Vagina (tissue), 2 donors: Measurements from ENCODE around the gene AMACR. TPM values are rescaled to one million over a fixed set of nuclear protein-coding genes. Genes with fewer than 3 reads are reported as not detected.

Experiments
- DNase-seq, 2 donors: peaks; one replicate each; pipeline ENCODE4 v3.0.0-alpha.2; 2017; ENCODE audit errors: extremely low spot score in 2 of 2
- H3K27ac ChIP-seq: fragments of 200-600 bp; sonication (generic); one replicate; pipeline ENCODE4 v1.5.1; 2019
- H3K27me3 ChIP-seq: fragments of 200-600 bp; sonication (generic); one replicate; pipeline ENCODE4 v1.5.1; 2019
- H3K36me3 ChIP-seq, 2 donors: fragments of 200-600 bp; sonication (generic); one replicate each; pipeline ENCODE4 v1.5.1; 2017 to 2019
- H3K4me1 ChIP-seq: fragments of 200-600 bp; sonication (generic); one replicate; pipeline ENCODE4 v1.5.1; 2019
- H3K4me3 ChIP-seq, 2 donors: fragments of 200-600 bp; sonication (generic); 1 replicate in 1 of 2; 2 replicates in 1 of 2; pipeline ENCODE4 v1.5.1; 2016 to 2019
- H3K9me3 ChIP-seq: fragments of 200-600 bp; sonication (generic); one replicate; pipeline ENCODE4 v1.5.1; 2019
- CTCF ChIP-seq, 3 experiments: fragments of 450-650 bp in 2 of 3; fragments of 200-600 bp in 1 of 3; sonication (generic) in 1 of 3; IDR thresholded peaks; one replicate each; pipeline ENCODE4 v1.5.1; 2017 to 2019; ENCODE audit warnings: antibody characterized with exemption in 3 of 3, mild to moderate bottlenecking in 2 of 3, moderate library complexity in 2 of 3
- POLR2A ChIP-seq, 2 donors: fragments of 450-650 bp; IDR thresholded peaks; one replicate each; pipeline ENCODE4 v1.6.1; 2017; ENCODE audit warnings: antibody characterized with exemption in 2 of 2, mild to moderate bottlenecking in 2 of 2, moderate library complexity in 2 of 2
- POLR2AphosphoS5 ChIP-seq, 2 donors: sonication (generic); formaldehyde crosslinking; IDR thresholded peaks; one replicate each; pipeline ENCODE4 v1.9.0; 2017; ENCODE audit warnings: antibody characterized with exemption in 2 of 2, mild to moderate bottlenecking in 2 of 2, low read depth in 1 of 2; ENCODE audit not compliant: insufficient read depth in 1 of 2
- intact Hi-C: fragments of 100-400 bp; cut with DNase I; formaldehyde crosslinking; loops from one replicate; pipeline ENCODE4 v1.15.1; 2023
- total RNA-seq: library from RNA; depleted of rRNA; stranded (reverse); fragments of >200 nt; gene quantifications from one replicate; pipeline ENCODE4 v1.2.3, GENCODE V29; 2016

AMACR gene
- total RNA-seq, 1 donor from 2014 or later: 4.9 TPM

GRCh38 chr5:34047143-34047542 is 39.3 kb upstream of the AMACR start:
- Histone ChIP-seq H3K27me3 (no peaks in the 10 kb centered on the region), H3K27ac (no peak overlapping the region), H3K9me3 (no peaks in the 10 kb centered on the region), H3K4me1 (peaks cover 24% of the 10 kb centered on the region), H3K4me3 (no peak overlapping the region), H3K36me3 (no peaks in the 10 kb centered on the region)
- TF ChIP-seq POLR2AphosphoS5 (IDR thresholded peaks at IDR 0.05; ENCODE audit: insufficient read depth in 1 of 2, low read depth in 1 of 2): no peak
- no peak for TF ChIP-seq CTCF (IDR thresholded peaks at IDR 0.05)
- no peak for TF ChIP-seq POLR2A (IDR thresholded peaks at IDR 0.05)
- intact Hi-C loops: no loop called here
- DNase-seq: no peak

GRCh38 chr5:34045996-34046395 is 38.1 kb upstream of the AMACR start:
- TF ChIP-seq POLR2A (IDR thresholded peaks at IDR 0.05) (no peak), CTCF (IDR thresholded peaks at IDR 0.05) (no peak), POLR2AphosphoS5 (IDR thresholded peaks at IDR 0.05; ENCODE audit: insufficient read depth in 1 of 2, low read depth in 1 of 2) (no peak)
- H3K4me1 ChIP-seq: peaks cover 18% of the 10 kb centered on the region
- H3K27ac ChIP-seq: no peak overlapping the region
- intact Hi-C loops: no loop called here
- no peaks in the 10 kb centered on the region for H3K36me3 ChIP-seq
- no peak for DNase-seq
- H3K4me3 ChIP-seq: no peak overlapping the region
- H3K27me3 ChIP-seq: no peaks in the 10 kb centered on the region
- H3K9me3 ChIP-seq: no peaks in the 10 kb centered on the region

- Histone ChIP-seq H3K36me3 (no peaks in the 10 kb centered on the region), H3K9me3 (no peaks in the 10 kb centered on the region), H3K27ac (peak overlapping the region; percentile 21), H3K4me1 (peaks cover 18% of the 10 kb centered on the region), H3K4me3 (no peak overlapping the region), H3K27me3 (no peaks in the 10 kb centered on the region)
- TF ChIP-seq POLR2AphosphoS5 (IDR thresholded peaks at IDR 0.05; ENCODE audit: insufficient read depth in 1 of 2, low read depth in 1 of 2): no peak
- TF ChIP-seq CTCF (IDR thresholded peaks at IDR 0.05): no peak
- no peak for TF ChIP-seq POLR2A (IDR thresholded peaks at IDR 0.05)
- intact Hi-C loops: no loop called here
- DNase-seq: no peak
Measured at GRCh38 chr5:34045023-34045422, 37.2 kb upstream of the AMACR start.

- TF ChIP-seq POLR2A (IDR thresholded peaks at IDR 0.05) (no peak), POLR2AphosphoS5 (IDR thresholded peaks at IDR 0.05; ENCODE audit: insufficient read depth in 1 of 2, low read depth in 1 of 2) (peak in 1 of 2 donors; percentile 33)
- Histone ChIP-seq H3K27ac (no peak within 1 kb of the TSS), H3K9me3 (no peaks in the 10 kb centered on the region), H3K4me1 (peaks cover 18% of the 10 kb centered on the region), H3K27me3 (no peaks in the 10 kb centered on the region), H3K4me3 (peak within 1 kb of the TSS in 1 of 2 donors; percentile 5), H3K36me3 (no peaks in the 10 kb centered on the region)
- intact Hi-C loops: no loop called here
- no peak for DNase-seq
Measured at GRCh38 chr5:34043099-34043876, 35.4 kb upstream of the AMACR start, which contains the start of gene C1QTNF3. Gene C1QTNF3 (minus strand): TSS chr5:34043213. CDS start chr5:34043125, 88 bp downstream.

DNA sequence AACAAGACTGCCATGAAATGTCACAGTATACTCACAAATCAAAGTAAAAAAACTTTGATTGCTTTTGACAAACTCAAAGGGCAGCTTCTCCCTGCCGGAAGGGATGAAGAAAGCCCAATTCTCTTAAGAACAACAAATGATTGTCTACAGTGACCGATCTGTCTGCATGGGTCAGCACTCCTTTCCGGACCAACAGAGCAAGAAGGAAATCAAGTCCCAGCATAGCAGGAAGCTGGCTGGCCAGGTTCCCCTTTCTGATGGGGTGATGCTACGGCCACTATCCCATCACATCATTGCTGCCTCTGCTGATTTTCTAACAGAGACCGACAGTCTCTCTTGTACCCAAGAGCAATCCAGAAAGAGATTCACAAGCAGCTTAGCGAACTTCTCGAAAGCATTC is 34.5 kb upstream of the AMACR start:
- TF ChIP-seq POLR2A (IDR thresholded peaks at IDR 0.05) (no peak), CTCF (IDR thresholded peaks at IDR 0.05) (no peak), POLR2AphosphoS5 (IDR thresholded peaks at IDR 0.05; ENCODE audit: insufficient read depth in 1 of 2, low read depth in 1 of 2) (no peak)
- peaks cover 18% of the 10 kb centered on the region for H3K4me1 ChIP-seq
- intact Hi-C loops: no loop called here
- no peaks in the 10 kb centered on the region for H3K27me3 ChIP-seq
- H3K27ac ChIP-seq: no peak overlapping the region
- no peaks in the 10 kb centered on the region for H3K36me3 ChIP-seq
- H3K9me3 ChIP-seq: no peaks in the 10 kb centered on the region
- H3K4me3 ChIP-seq: peak overlapping the region in 1 of 2 donors; percentile 5
- DNase-seq: no peak
